Lung (tissue), 12 donors: Measurements from ENCODE around the gene PRSS50. TPM values are rescaled to one million over a fixed set of nuclear protein-coding genes. Genes with fewer than 3 reads are reported as not detected.

Source experiments
- ATAC-seq: fragments of 200-7000 bp; cut with Tn5 transposase; one replicate; pipeline ENCODE4 v1.9.1; 2020; ENCODE audit warnings: moderate number of reproducible peaks; ENCODE audit not compliant: insufficient read depth, low FRiP score
- DNase-seq, 3 donors: peaks; one replicate each; pipeline ENCODE4 v3.0.0-alpha.2; 2013 to 2017
- H3K27ac ChIP-seq, 2 donors: one replicate each; pipeline ENCODE4 v1.5.1; 2013; ENCODE audit warnings: mild to moderate bottlenecking in 2 of 2, moderate library complexity in 2 of 2, control low read depth in 1 of 2, inconsistent platforms in 1 of 2, low read depth in 1 of 2, low read length in 1 of 2
- H3K27me3 ChIP-seq, 3 donors: one replicate each; pipeline ENCODE4 v1.5.1; 2013; ENCODE audit warnings: low read length in 2 of 3; ENCODE audit not compliant: control insufficient read depth in 3 of 3, insufficient read depth in 3 of 3
- H3K36me3 ChIP-seq, 4 donors: one replicate each; pipeline ENCODE4 v1.5.1; 2013; ENCODE audit warnings: low read length in 4 of 4, mild to moderate bottlenecking in 1 of 4, moderate library complexity in 1 of 4; ENCODE audit not compliant: control insufficient read depth in 4 of 4, insufficient read depth in 4 of 4
- H3K4me1 ChIP-seq, 5 donors: one replicate each; pipeline ENCODE4 v1.5.1; 2013; ENCODE audit warnings: low read length in 5 of 5, mild to moderate bottlenecking in 2 of 5, moderate library complexity in 1 of 5; ENCODE audit not compliant: control insufficient read depth in 5 of 5, insufficient read depth in 5 of 5
- H3K4me3 ChIP-seq: one replicate; pipeline ENCODE4 v1.5.1; 2013; ENCODE audit warnings: mild to moderate bottlenecking, control low read depth, moderate library complexity
- H3K9ac ChIP-seq, 2 donors: one replicate each; pipeline ENCODE4 v1.5.1; 2013; ENCODE audit warnings: low read length in 2 of 2, control low read depth in 1 of 2; ENCODE audit not compliant: insufficient read depth in 1 of 2
- H3K9me3 ChIP-seq, 4 donors: one replicate each; pipeline ENCODE4 v1.5.1; 2013; ENCODE audit warnings: low read length in 3 of 4, mild to moderate bottlenecking in 1 of 4, moderate library complexity in 1 of 4; ENCODE audit not compliant: control insufficient read depth in 4 of 4, insufficient read depth in 3 of 4
- CTCF ChIP-seq: IDR thresholded peaks from 2 replicates; pipeline ENCODE4 v1.5.1; 2012; ENCODE audit warnings: mild to moderate bottlenecking; ENCODE audit errors: control extremely low read depth, extremely low read depth
- WGBS, 2 donors: extraction: QIAGEN DNeasy Blood & Tissue Kit; methylation state at CpG; one replicate each; pipeline ENCODE4 v1.1.7; 2013; 5-methylcytosine and 5-hydroxymethylcytosine counted together
- polyA plus RNA-seq, 2 donors: library from polyadenylated mRNA; stranded (reverse); fragments of 200-250 nt; gene quantifications; one replicate each; pipeline ENCODE4 v1.2.1, GENCODE V29; 2013
- total RNA-seq, 2 donors: library from RNA; depleted of rRNA in 1 of 2; stranded (reverse); fragments of >200 nt in 1 of 2; gene quantifications; one replicate each; pipeline ENCODE4 v1.2.1, GENCODE V29; 2014 to 2021
- donor health status: control.
- donor health status: control.
- donor health status: Bipolar disorder and iron deficiency.
- donor health status: healthy.
- donor health status: DM: yes; HTN: yes; CAD: no.

PRSS50 gene
- total and polyA plus RNA-seq, 4 donors: 0.08 to 2.2 (median 0.31) TPM

- no peaks in the 10 kb centered on the region for H3K36me3 ChIP-seq
- ATAC-seq (no peak), DNase-seq (peak in 2 of 3 donors; percentile 29 to 60)
- TF ChIP-seq CTCF: no peak
- WGBS, 2 donors: 65 to 74% methylated on average over 4 of the region's 4 CpGs
- H3K4me3 ChIP-seq: no peak overlapping the region
- peaks cover 0 to 3% (median 0%) of the 10 kb centered on the region in 3 donors for H3K27me3 ChIP-seq
- peaks cover 0 to 46% (median 11%) of the 10 kb centered on the region in 5 donors for H3K4me1 ChIP-seq
- H3K9ac ChIP-seq: no peak overlapping the region
- peak overlapping the region; percentile 80 to 85 for H3K27ac ChIP-seq
- H3K9me3 ChIP-seq: no peaks in the 10 kb centered on the region
Observed at GRCh38 chr3:46695962-46696894, 21.4 kb downstream of the PRSS50 start.

DNA sequence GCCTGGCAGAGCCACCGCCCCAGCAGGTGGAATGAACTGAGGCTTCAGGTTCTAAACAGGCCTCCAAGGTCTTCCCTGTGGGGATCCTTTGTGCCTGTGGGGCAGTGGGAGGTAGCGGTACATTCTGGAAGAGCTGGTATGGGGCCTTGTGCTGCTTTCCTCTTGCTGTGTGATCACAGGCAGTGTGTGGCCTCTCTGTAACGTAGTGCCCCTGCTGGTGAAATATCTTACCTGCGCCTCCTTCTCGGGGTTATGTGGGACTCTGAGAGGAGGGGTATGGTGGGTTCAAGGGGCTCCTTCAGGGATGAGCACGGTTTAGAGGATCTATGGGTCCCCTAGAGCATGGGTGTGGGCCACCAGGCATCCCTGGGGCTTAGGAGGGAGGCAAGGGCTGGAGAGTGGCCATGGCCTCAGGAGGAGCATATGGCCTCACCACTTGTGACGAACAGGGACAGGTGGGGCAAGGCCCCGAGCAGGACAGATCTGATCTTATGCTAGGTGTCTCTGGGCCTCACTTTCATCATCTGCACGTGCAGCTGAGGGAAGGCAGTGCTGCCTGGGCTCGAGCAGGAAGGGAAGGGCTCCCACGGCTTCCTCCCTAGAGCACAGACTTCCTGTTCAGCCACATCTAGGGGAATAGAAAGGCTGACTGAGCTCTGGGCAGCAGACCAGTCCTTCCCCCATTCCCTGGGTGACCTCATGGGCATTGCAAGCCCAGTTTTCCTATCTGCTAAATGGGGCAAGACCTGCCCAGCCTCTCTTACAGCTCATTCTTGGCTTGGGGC, 22.3 kb downstream of the PRSS50 start:
- DNase-seq (peak; percentile 27 to 67 (median 30)), ATAC-seq (peak; percentile 19)
- 43 to 56% methylated on average over 11 of the region's 11 CpGs for WGBS, 2 donors

DNA sequence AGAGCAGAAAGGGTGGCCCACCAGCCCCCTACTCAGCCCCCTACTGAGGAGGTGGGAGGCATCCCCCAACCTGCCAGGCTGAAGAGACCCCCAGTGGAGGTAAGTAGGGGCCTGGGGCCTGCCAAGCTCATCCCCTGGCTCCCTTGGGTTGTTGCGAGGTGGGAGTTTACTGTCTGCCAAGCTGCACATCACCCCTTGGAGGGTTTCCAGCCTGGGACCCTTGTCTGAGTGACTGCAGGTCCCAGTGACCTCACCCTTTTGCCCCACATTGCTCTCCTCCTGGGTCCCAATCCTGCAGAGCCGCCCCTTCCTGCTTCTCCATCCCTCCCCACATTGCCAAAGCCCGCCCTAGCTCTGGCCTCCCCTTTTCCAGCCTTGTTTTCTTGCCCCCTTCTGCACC, 23.1 kb downstream of the PRSS50 start:
- no peak for TF ChIP-seq CTCF
- Histone ChIP-seq H3K4me1 (peaks cover 0 to 50% (median 13%) of the 10 kb centered on the region in 5 donors), H3K9me3 (no peaks in the 10 kb centered on the region), H3K9ac (no peak overlapping the region), H3K27me3 (peaks cover 0 to 3% (median 0%) of the 10 kb centered on the region in 3 donors), H3K27ac (peak overlapping the region; percentile 80 to 85), H3K4me3 (no peak overlapping the region), H3K36me3 (no peaks in the 10 kb centered on the region)
- 96 to 99% methylated on average over 3 of the region's 3 CpGs for WGBS, 2 donors
- no peak for ATAC-seq
- DNase-seq: no peak

More for the DNA sequence above, 22.3 kb downstream of the PRSS50 start:
- Histone ChIP-seq H3K9ac (no peak overlapping the region), H3K4me3 (no peak overlapping the region), H3K4me1 (peaks cover 0 to 46% (median 13%) of the 10 kb centered on the region in 5 donors), H3K9me3 (no peaks in the 10 kb centered on the region), H3K27me3 (peaks cover 0 to 3% (median 0%) of the 10 kb centered on the region in 3 donors), H3K27ac (peak overlapping the region; percentile 80 to 85), H3K36me3 (no peaks in the 10 kb centered on the region)
- no peak for TF ChIP-seq CTCF
